Measurements from ENCODE around the gene ITFG2.

ITFG2 gene

GRCh38 chr12:2795291-2796186, 16.9 kb upstream of the ITFG2 start:
- no peak for DNase-seq (ENCODE audit: low read depth in 2 of 2)

GRCh38 chr12:2796187-2796666, 16.2 kb upstream of the ITFG2 start:
- no peak for DNase-seq (ENCODE audit: low read depth in 2 of 2)

- no peak for DNase-seq (ENCODE audit: low read depth in 2 of 2)
Measured at GRCh38 chr12:2797721-2798418, 14.6 kb upstream of the ITFG2 start.

GRCh38 chr12:2800046-2800570, 12.4 kb upstream of the ITFG2 start:
- no peak for DNase-seq (ENCODE audit: low read depth in 2 of 2)

- DNase-seq (ENCODE audit: low read depth in 2 of 2) = no peak
Measured at GRCh38 chr12:2801044-2801783, 11.3 kb upstream of the ITFG2 start.

GRCh38 chr12:2803635-2804392, 8.7 kb upstream of the ITFG2 start:
- no peak for DNase-seq (ENCODE audit: low read depth in 2 of 2)

- no peak for DNase-seq (ENCODE audit: low read depth in 2 of 2)
Measured at GRCh38 chr12:2804393-2805142, 7.9 kb upstream of the ITFG2 start.

- no peak for DNase-seq (ENCODE audit: low read depth in 2 of 2)
Measured at GRCh38 chr12:2805143-2805520, 7.3 kb upstream of the ITFG2 start.

GRCh38 chr12:2806700-2807099, 5.8 kb upstream of the ITFG2 start:
- no peak for DNase-seq (ENCODE audit: low read depth in 2 of 2)

GRCh38 chr12:2811801-2812200, 667 bp upstream of the ITFG2 start:
- no peak for DNase-seq (ENCODE audit: low read depth in 2 of 2)

GRCh38 chr12:2813214-2814185, 1.0 kb downstream of the ITFG2 start:
- peak in 1 of 2 experiments; percentile 33 for DNase-seq (ENCODE audit: low read depth in 2 of 2)

GRCh38 chr12:2819810-2820209, 7.3 kb downstream of the ITFG2 start:
- no peak for DNase-seq (ENCODE audit: low read depth in 2 of 2)

GRCh38 chr12:2820432-2820831, 8.0 kb downstream of the ITFG2 start:
- no peak for DNase-seq (ENCODE audit: low read depth in 2 of 2)

- no peak for DNase-seq (ENCODE audit: low read depth in 2 of 2)
Measured at GRCh38 chr12:2823483-2823882, 11.0 kb downstream of the ITFG2 start.

GRCh38 chr12:2824541-2824940, 12.1 kb downstream of the ITFG2 start:
- no peak for DNase-seq (ENCODE audit: low read depth in 2 of 2)

- no peak for DNase-seq (ENCODE audit: low read depth in 2 of 2)
Measured at GRCh38 chr12:2825132-2825531, 12.7 kb downstream of the ITFG2 start.

- DNase-seq (ENCODE audit: low read depth in 2 of 2) = no peak
Measured at GRCh38 chr12:2826036-2826435, 13.6 kb downstream of the ITFG2 start.

GRCh38 chr12:2826721-2827515, 14.4 kb downstream of the ITFG2 start:
- DNase-seq (ENCODE audit: low read depth in 2 of 2) = no peak

GRCh38 chr12:2829275-2829674, 16.8 kb downstream of the ITFG2 start:
- no peak for DNase-seq (ENCODE audit: low read depth in 2 of 2)
